Adrenal gland (tissue), 5 donors: ENCODE data around the gene CROCC.

Experiments used
- CTCF ChIP-seq, 6 experiments: fragments of 450-650 bp in 4 of 6; fragments of 200-600 bp in 2 of 6; sonication (generic) in 1 of 6; IDR thresholded peaks; 1 replicate in 5 of 6; 2 replicates in 1 of 6; pipeline versions ENCODE4 v1.5.1 to v1.8.0; 2016 to 2021; ENCODE audit warnings: antibody characterized with exemption in 6 of 6, mild to moderate bottlenecking in 2 of 6, moderate library complexity in 1 of 6
- POLR2A ChIP-seq, 2 donors: fragments of 450-650 bp; IDR thresholded peaks; one replicate each; pipeline ENCODE4 v1.6.1; 2017; ENCODE audit warnings: antibody characterized with exemption in 2 of 2, mild to moderate bottlenecking in 2 of 2, moderate library complexity in 1 of 2
- donor health status: DM: no; HTN: no; CAD: no.

GRCh38 chr1:16918371-16918770, 3.4 kb upstream of the CROCC start:
- no peak for TF ChIP-seq POLR2A (IDR thresholded peaks at IDR 0.05)
- TF ChIP-seq CTCF (IDR thresholded peaks at IDR 0.05), result no peak
